Adrenal gland (tissue), 5 donors: ENCODE measurements around the gene NRDE2.

Source experiments
- CTCF ChIP-seq, 6 experiments: fragments of 450-650 bp in 4 of 6; fragments of 200-600 bp in 2 of 6; sonication (generic) in 1 of 6; IDR thresholded peaks; 1 replicate in 5 of 6; 2 replicates in 1 of 6; pipeline versions ENCODE4 v1.5.1 to v1.8.0; 2016 to 2021; ENCODE audit warnings: antibody characterized with exemption in 6 of 6, mild to moderate bottlenecking in 2 of 6, moderate library complexity in 1 of 6
- POLR2A ChIP-seq, 2 donors: fragments of 450-650 bp; IDR thresholded peaks; one replicate each; pipeline ENCODE4 v1.6.1; 2017; ENCODE audit warnings: antibody characterized with exemption in 2 of 2, mild to moderate bottlenecking in 2 of 2, moderate library complexity in 1 of 2
- donor health status: DM: no; HTN: no; CAD: no.

- TF ChIP-seq CTCF (IDR thresholded peaks at IDR 0.05): no peak
- TF ChIP-seq POLR2A (IDR thresholded peaks at IDR 0.05): no peak
Measured at GRCh38 chr14:90288651-90289355, 42.9 kb downstream of the NRDE2 start.
